22Rv1 (cell line): ENCODE measurements around the gene SBF2.

ENCODE experiments used
- H3K27ac ChIP-seq: fragments of 450-650 bp; 2 replicates; pipeline ENCODE4 v1.5.1; 2017
- ZFX ChIP-seq: fragments of 450-650 bp; IDR thresholded peaks from 2 replicates; pipeline ENCODE4 v1.6.1; 2017; ENCODE audit warnings: antibody characterized with exemption, borderline replicate concordance
- TF ChIP-seq, protein P1 (sequence below): fragments of 450-650 bp; IDR thresholded peaks from 2 replicates; pipeline ENCODE4 v1.5.1; 2017; ENCODE audit warnings: mild to moderate bottlenecking

The SBF2 gene

DNA sequence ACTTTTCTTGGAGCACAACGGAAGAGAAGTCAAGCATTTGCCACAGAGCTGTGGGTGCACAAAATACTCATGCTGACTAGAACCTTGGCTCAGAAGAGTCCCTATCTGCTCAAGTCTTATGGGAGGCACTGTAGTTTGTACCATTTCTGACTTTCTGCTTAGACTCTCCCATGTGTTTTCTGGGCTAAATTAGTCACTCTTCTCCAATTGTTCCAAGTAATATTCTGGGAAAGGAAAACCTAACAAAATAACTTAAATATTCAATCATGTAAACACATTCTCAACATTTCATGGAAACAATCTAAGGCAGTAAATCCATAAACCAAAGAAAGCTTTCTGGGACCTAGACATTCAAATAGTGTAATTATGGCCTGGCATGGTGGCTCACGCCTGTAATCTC lies 409.4 kb downstream of the SBF2 start:
- no peak overlapping the region for H3K27ac ChIP-seq
- TF ChIP-seq, protein P1, sequence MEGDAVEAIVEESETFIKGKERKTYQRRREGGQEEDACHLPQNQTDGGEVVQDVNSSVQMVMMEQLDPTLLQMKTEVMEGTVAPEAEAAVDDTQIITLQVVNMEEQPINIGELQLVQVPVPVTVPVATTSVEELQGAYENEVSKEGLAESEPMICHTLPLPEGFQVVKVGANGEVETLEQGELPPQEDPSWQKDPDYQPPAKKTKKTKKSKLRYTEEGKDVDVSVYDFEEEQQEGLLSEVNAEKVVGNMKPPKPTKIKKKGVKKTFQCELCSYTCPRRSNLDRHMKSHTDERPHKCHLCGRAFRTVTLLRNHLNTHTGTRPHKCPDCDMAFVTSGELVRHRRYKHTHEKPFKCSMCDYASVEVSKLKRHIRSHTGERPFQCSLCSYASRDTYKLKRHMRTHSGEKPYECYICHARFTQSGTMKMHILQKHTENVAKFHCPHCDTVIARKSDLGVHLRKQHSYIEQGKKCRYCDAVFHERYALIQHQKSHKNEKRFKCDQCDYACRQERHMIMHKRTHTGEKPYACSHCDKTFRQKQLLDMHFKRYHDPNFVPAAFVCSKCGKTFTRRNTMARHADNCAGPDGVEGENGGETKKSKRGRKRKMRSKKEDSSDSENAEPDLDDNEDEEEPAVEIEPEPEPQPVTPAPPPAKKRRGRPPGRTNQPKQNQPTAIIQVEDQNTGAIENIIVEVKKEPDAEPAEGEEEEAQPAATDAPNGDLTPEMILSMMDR = no peak
- TF ChIP-seq ZFX = no peak

DNA sequence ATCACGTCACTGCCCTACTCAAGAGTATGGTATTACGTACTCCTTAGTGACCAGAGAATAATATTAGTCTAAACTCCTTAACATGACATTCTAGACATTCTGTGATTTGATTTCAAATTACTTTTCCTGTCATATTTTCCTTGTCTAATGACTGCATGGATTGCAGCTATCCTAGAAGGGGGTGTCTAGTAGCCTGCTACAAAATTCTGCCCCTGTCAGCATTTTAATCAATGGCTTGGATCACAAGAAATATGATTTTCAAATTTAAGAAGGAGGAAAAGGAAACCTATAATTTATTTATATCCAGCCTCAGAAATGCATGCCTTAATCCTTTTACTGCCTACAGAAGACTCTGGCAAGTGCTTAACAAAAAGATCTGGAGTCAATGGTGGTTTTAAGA lies 413.4 kb downstream of the SBF2 start:
- no peak overlapping the region for H3K27ac ChIP-seq
- no peak for TF ChIP-seq ZFX
- TF ChIP-seq, protein P1 = no peak

DNA sequence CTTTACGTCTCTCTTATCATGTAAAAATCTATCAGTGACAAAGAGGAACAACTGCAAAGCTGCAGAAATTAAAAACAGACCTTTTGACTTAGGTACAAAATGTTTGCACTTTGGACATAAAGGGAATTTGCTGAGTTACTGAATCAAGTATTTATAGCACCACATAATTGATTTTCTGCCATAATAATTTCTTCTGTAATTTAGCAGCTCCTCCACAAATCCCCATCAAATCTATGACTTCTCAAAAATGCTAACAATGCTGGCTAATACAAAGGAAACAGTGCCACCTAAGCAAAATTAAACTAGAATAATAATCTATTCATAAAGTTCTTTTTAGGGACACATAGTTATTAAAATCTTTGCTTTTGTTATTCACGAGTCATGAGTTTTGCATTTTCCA lies 415.1 kb downstream of the SBF2 start:
- no peak overlapping the region for H3K27ac ChIP-seq
- TF ChIP-seq ZFX = no peak
- TF ChIP-seq, protein P1 = no peak

DNA sequence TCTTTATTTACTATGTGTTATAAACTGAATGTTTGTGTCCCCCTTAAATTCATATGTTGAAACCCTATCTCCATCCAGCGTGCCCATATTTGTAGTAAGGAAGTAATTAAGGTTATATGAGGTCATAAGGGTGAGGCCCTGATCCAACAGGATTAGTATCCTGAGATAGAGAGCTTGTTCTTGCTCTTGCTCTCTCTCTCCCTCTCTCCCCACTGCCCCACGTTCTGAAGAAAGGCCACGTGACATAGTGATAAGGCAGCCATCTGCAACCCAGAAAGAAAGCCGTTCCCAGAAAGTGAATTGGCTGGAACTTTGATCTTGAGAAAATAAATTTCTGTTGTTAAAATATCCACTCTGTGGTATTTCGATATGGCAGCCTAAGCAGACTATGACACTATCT lies 417.7 kb downstream of the SBF2 start:
- no peak overlapping the region for H3K27ac ChIP-seq
- TF ChIP-seq ZFX = no peak
- TF ChIP-seq, protein P1 = no peak

DNA sequence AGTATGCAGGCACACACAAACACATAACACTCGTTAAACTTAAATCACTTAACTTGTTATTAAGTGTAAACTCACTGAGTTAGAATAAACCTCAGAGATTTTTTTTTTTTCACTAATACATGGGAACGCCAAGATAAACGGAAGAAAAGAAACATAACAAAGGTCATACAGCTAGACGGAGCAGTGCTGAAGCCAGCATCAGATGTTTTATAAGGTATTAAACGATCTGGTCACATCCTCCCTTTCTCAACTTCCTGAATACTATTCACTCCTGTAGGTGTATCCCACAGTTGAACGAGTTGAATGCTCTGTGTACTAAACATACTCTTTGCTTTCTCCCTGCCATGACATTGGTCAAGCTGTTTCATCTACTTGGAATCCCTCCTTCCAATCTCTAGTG lies 418.2 kb downstream of the SBF2 start:
- TF ChIP-seq ZFX = no peak
- TF ChIP-seq, protein P1 = no peak
- no peak overlapping the region for H3K27ac ChIP-seq

DNA sequence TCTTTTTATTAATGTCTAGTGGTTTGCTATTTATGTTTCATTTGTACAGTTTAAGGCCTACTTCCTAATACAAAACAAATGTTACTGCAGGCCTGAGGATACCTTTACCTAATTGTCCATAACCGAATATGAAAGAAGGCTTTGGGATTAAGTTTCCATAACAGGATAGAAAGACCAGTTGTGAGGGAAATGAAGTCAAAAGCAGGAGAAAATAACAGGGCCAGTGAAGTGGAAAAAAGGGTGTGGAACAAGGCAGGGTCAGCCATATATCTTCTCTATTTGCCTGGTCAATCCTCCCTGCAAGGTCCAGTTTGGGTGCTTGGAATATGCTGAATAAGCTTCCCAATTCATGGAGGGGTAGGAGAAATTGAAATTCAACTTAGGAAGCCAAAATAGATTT lies 418.6 kb downstream of the SBF2 start:
- TF ChIP-seq, protein P1 = no peak
- TF ChIP-seq ZFX = no peak
- no peak overlapping the region for H3K27ac ChIP-seq

DNA sequence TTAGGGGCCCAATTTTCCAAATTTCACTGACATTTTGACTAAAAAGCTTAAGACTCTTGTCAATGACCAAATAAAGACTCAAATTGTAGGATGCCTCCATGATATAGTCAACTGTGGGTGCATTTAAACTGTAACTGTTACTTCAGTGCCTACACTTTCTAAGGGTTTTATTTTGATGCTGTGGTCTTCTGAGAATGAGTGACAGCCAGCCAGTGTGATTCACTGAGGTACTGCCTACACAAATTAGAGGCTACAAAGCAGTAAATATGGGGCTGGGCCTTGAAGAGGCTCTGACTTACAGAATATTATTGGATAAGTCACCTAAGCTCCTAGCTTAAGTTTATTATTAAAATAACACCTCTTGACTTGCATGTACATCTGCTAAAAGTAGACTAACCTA lies 419.6 kb downstream of the SBF2 start:
- TF ChIP-seq, protein P1 = no peak
- no peak for TF ChIP-seq ZFX
- H3K27ac ChIP-seq = no peak overlapping the region
